Measurements from ENCODE around the gene ZSCAN29.
"Not testable (repeated sequence)": the region's sequence is repeated elsewhere in the genome, so short reads cannot be mapped to it uniquely, and the experiment has no call there.

Gene ZSCAN29

GRCh38 chr15:43370975-43371974 lies at the start of gene ZSCAN29, which contains the start of gene TUBGCP4:
Gene ZSCAN29, minus strand, starts transcription at chr15:43371043. Its CDS starts 1,130 bp downstream, at chr15:43369913.
Gene TUBGCP4, plus strand, starts transcription at chr15:43371101. Its CDS starts 254 bp downstream, at chr15:43371355.
- no peak for DNase-seq

DNA sequence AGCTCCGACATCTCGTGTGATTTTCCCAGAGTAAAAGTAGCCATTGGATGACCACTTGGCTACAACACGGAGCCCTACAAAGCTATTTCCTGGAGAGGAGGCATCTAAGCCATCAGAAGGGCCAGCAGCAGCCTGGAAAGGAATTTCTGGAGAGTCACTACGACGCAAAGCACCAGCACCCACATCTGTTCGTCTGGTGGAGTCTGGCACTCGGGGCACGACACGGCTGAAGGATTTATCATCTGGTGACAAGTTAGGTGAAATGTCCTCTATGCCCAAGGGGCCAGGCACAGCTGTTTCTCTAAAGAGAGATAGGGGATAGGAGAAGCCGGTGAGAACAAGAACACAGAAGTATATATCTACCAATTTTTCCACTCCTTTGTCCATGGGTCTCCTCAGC lies 49.6 kb upstream of the ZSCAN29 start:
- DNase-seq, result no peak

DNA sequence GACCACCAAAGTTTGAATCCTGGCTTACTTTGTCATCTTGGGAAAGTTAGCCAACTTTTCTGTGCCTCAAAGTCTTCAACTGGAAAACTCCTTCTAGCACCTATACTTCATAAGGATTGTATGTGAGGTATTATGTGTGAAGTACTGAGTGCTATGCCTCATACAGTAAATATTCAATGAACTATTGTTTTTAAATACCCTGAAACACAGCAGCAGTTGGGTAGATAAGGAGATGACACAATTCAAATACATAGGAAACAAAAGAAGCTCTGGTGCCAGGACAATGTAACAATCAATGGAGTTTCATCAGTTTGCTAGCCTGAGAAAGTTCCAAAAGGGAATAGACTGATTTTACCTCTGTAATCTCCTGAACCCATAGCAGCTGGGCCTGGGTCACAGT lies 43.4 kb upstream of the ZSCAN29 start:
- DNase-seq, result no peak

GRCh38 chr15:43412096-43412495 lies 41.3 kb upstream of the ZSCAN29 start:
- no peak for DNase-seq

DNA sequence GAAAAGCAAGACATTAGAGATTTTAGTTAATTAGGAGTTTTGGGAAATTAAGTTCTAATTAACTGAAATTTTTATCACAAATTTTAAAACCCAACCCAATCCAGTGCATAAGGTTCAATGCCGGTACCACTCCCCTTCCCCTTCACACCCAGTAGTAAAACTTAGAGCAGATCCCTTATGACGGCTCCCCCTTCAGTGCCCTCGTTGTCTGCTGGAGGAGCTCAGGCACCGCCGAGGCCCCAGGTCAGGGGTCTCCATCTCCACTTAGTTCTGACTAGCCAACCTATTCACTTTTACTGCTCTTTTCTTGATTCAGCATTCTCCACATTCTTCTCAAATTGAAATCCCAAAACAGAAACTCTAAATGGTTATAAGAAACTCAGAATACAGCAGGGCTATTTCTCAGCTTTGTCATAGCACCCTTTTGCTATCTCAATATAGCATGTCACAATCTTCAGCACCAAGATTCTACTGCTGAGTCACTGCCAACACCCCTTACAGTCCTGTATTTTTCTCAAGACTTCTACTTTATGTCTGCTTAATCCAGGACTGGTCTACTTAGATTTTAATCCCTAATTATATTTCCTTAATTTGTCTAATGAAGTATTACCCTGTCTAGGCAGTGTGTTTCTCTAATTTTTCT lies 39.9 kb upstream of the ZSCAN29 start:
- no peak for DNase-seq

DNA sequence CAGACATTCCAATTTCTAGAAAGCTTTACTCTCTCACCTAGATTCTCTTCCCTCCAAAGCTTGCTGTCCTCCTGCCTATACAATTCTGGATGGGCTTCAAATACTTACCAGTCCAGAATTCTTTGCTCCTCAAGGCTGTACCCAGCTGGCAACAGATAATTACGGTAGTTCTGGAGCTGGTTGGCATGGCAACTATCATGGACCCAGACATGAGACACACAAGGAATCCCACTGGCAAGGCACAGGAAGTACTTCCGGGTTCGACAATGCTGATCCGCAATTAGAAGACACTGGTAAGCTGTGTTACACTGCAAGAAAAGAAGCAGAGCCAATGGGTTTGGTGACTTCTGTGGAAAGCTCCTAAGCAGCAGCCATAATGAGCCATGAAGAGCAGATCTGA lies 37.9 kb upstream of the ZSCAN29 start:
- no peak for DNase-seq

GRCh38 chr15:43406808-43407207 lies 36.0 kb upstream of the ZSCAN29 start:
- no peak for DNase-seq

DNA sequence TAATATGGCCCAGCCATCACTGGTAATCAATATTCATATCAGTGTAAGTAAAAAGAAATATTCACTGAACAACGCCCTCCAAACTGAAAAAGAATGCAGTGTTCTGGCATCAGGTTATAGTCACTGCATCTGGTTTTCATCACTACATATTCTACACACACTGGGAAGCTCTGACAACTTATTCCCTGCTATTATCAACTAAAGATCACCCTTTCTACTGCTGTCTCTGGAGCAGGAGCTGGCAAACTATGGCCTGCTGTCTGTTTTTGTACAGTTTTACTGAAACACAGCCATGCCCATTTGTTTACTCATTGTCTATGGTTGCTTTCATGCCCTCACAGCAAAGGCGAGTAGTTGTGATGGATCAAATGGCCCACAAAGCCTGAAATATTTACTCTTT lies 35.3 kb upstream of the ZSCAN29 start:
- no peak for DNase-seq

- no peak for DNase-seq
Measured at GRCh38 chr15:43404130-43404529, 33.3 kb upstream of the ZSCAN29 start.

DNA sequence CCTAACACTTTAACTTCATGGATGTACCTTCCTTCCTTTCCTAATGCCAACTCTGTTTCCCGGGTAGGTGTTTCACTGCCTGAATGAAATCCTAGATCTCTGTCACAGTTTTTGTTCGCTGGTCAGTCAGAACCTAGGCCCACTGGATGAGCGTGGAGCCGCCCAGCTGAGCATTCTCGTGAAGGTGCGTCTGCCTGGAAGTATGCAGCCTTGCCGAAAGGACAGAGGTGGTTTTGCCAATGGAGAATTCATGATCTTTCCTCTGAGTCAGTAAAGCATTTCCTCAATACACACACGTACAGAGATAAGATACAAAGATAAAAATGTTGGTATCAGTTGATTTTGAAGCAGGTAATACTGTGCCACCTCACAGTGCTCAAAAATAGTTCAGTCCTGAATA lies 32.8 kb upstream of the ZSCAN29 start:
- no peak for DNase-seq

GRCh38 chr15:43402255-43402654 lies 31.4 kb upstream of the ZSCAN29 start:
- DNase-seq, result no peak

GRCh38 chr15:43393592-43393991 lies 22.7 kb upstream of the ZSCAN29 start:
- DNase-seq, result not testable (repeated sequence)

- DNase-seq, result no peak
Measured at GRCh38 chr15:43390723-43391122, 19.9 kb upstream of the ZSCAN29 start.

DNA sequence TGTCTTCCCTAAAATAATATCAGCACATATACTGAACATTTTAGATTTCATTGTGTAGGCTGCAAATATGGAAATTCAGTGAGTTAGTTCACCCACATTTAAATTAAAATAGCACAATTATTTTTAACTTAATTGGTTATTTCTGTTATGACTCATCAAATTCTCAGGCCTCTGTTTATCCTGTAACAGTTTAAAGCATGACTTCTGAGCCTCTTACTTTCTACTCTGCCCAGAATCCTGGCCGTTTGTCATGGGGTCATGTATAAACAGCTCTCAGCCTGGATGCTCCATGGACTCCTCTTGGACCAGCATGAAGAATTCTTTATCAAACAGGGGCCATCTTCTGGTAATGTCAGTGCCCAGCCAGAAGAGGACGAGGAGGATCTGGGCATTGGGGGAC lies 12.2 kb upstream of the ZSCAN29 start:
- no peak for DNase-seq

- DNase-seq, result no peak
Measured at GRCh38 chr15:43382310-43382709, 11.5 kb upstream of the ZSCAN29 start.

DNA sequence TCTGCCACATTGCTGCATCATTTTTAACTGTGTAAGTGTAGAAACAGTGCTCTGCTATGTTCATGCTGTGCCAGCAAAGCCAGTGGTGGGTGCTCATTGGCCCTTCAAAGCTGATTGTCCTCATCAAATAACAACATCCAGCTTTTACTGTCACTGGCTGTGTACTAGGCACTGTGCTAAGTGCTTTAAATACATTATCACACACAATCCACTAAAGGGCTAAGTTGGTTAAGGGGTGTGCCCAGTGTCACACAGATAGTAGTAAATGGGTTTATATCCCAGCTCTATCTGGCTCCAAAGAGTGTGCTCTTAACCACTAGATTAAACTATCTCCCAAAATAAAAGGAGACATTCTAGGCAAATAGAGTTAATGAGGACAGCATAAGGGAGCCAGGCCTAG lies 7.8 kb upstream of the ZSCAN29 start:
- DNase-seq, result no peak

DNA sequence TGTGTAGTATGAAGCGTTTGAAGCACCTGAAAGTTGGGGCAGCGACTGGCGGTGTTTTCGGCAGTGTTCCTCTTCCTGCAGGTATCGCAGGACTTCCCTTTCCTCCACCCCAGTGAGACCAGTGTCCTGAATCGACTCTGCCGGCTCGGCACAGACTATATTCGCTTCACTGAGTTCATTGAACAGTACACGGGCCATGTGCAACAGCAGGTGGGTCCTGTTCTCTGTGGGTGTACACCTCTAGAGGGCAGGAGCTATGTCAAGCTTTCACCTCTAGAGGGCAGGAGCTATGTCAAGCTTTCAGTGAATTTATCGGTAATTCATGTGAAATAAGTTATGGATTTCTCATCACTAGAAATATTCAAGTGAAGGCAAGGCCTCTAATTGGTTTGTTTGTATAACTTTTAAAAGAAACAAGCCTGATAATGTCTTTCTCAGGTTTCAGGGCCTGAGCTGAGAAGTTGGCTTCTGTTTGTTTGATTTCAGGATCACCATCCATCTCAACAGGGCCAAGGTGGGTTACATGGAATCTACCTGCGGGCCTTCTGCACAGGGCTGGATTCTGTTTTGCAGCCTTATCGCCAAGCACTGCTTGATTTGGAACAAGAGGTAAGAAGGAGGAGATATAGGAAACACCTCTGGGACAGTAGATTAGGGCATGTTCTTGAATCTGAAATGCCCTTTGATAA lies 5.3 kb upstream of the ZSCAN29 start:
- no peak for DNase-seq

GRCh38 chr15:43370310-43370974 lies 401 bp downstream of the ZSCAN29 start:
- DNase-seq, result no peak

- no peak for DNase-seq
Measured at GRCh38 chr15:43361313-43361903, 9.4 kb downstream of the ZSCAN29 start.

DNA sequence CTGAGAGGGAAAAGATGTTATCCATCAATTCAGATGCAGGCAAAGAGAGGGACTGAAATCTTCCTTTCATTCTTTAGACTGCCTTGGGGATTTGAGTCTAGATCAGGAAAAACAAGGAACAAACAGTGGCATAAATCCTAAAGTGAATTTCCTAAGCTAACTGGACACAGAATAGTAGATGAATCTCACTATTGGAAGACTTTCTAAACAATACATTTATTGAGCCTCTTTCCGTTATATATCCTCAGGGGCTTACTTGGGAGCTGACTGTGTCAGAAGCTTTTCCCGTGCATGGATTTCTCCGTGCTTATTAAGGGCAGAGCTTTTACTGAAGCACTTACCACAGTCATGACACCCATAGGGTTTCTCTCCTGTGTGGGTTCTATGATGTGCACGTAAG lies 10.0 kb downstream of the ZSCAN29 start:
- no peak for DNase-seq

GRCh38 chr15:43352693-43353382 lies 18.0 kb downstream of the ZSCAN29 start:
- no peak for DNase-seq

GRCh38 chr15:43347114-43347513 lies 23.7 kb downstream of the ZSCAN29 start:
- no peak for DNase-seq
